ENCODE measurements around the gene ADAM22. TPM values are rescaled to one million over a fixed set of nuclear protein-coding genes. Genes with fewer than 3 reads are reported as not detected.

Gene ADAM22
- total RNA-seq, 4 donors from 2014 or later = 0.53 to 2.7 (median 1.5) TPM

DNA sequence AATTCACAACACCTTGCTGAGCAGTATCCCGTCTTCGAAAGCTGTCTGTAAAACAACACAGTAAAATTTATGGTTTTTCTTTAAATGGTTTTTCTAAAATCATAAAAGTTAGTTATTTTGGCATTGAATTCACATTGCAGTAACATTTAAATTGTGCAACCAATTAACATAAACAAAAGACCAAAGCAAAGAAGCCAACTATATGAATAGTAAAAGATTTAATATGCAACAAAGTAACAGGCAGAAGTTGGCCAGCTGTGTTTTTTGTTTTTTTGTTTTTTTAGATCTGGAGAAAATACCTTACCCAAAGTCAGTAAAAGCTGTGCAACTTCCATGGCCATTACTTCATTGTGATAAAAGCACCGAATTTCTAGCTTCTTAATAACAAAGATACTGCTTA lies 274.5 kb downstream of the ADAM22 start:
- no peaks in the 10 kb centered on the region for H3K27me3 ChIP-seq
- TF ChIP-seq, protein P1, sequence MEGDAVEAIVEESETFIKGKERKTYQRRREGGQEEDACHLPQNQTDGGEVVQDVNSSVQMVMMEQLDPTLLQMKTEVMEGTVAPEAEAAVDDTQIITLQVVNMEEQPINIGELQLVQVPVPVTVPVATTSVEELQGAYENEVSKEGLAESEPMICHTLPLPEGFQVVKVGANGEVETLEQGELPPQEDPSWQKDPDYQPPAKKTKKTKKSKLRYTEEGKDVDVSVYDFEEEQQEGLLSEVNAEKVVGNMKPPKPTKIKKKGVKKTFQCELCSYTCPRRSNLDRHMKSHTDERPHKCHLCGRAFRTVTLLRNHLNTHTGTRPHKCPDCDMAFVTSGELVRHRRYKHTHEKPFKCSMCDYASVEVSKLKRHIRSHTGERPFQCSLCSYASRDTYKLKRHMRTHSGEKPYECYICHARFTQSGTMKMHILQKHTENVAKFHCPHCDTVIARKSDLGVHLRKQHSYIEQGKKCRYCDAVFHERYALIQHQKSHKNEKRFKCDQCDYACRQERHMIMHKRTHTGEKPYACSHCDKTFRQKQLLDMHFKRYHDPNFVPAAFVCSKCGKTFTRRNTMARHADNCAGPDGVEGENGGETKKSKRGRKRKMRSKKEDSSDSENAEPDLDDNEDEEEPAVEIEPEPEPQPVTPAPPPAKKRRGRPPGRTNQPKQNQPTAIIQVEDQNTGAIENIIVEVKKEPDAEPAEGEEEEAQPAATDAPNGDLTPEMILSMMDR (IDR thresholded peaks at IDR 0.05) = no peak
- TF ChIP-seq POLR2A (IDR thresholded peaks at IDR 0.05) = no peak
- no peak for TF ChIP-seq POLR2AphosphoS5 (IDR thresholded peaks at IDR 0.05)
- no peak for TF ChIP-seq EP300 (IDR thresholded peaks at IDR 0.05)
- H3K4me1 ChIP-seq = no peaks in the 10 kb centered on the region
- no peak overlapping the region for H3K4me3 ChIP-seq
- H3K27ac ChIP-seq = no peak overlapping the region
- H3K9me3 ChIP-seq = no peaks in the 10 kb centered on the region
- DNase-seq (ENCODE audit: low spot score in 2 of 2) = no peak
- 94% methylated on average over 3 of the region's 3 CpGs for WGBS
- peaks cover 84% of the 10 kb centered on the region for H3K36me3 ChIP-seq

DNA sequence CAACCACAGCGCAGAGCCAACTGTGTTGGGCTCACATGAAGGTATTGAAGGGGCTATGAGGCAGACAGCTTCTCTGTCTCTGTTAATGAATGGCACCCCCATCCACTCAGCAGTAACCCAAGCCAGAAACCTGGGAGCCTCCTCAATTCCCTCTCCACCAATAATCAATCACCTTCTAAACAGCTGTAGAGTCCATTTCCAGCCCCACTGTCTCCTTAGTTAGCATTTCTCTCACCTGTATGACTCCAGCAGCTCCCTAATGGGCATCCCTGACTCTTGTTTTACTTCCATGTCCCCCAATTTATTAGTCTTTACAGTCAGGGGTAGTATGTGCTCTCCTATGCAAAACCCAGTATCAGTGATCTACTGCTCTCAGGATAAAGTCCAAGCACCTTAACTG lies 278.9 kb downstream of the ADAM22 start:
- TF ChIP-seq EP300 (IDR thresholded peaks at IDR 0.05) (no peak), POLR2A (IDR thresholded peaks at IDR 0.05) (no peak), POLR2AphosphoS5 (IDR thresholded peaks at IDR 0.05) (no peak)
- TF ChIP-seq, protein P1 (IDR thresholded peaks at IDR 0.05) = no peak

DNA sequence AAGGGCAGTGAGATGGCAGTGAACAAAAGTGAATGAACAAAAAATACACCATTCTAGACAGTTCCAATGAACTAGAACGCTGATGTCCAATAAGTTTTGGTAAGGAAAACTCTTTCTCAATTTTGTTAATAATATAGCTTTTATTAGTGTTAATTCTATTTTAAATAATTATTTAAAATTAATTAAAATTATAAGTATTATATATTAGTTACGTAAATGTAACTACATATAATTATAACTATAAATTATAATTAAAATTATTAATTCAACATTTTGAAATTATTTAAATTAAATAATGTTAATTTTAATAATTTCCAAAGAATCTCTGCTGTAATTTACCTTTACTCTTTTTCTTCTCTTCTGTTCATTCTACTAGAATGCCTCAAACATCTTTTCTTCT lies 280.4 kb downstream of the ADAM22 start:
- WGBS = 97% methylated on average over 2 of the region's 2 CpGs
- Histone ChIP-seq H3K9me3 (no peaks in the 10 kb centered on the region), H3K27me3 (no peaks in the 10 kb centered on the region), H3K36me3 (peaks cover 48% of the 10 kb centered on the region), H3K4me1 (peaks cover 14% of the 10 kb centered on the region), H3K27ac (no peak overlapping the region), H3K4me3 (no peak overlapping the region)
- no peak for DNase-seq (ENCODE audit: low spot score in 2 of 2)
- TF ChIP-seq POLR2A (IDR thresholded peaks at IDR 0.05) = no peak
- no peak for TF ChIP-seq EP300 (IDR thresholded peaks at IDR 0.05)
- no peak for TF ChIP-seq POLR2AphosphoS5 (IDR thresholded peaks at IDR 0.05)
- TF ChIP-seq, protein P1 (IDR thresholded peaks at IDR 0.05) = no peak

More for the DNA sequence above, 278.9 kb downstream of the ADAM22 start:
- peaks cover 4% of the 10 kb centered on the region for H3K4me1 ChIP-seq
- H3K9me3 ChIP-seq = no peaks in the 10 kb centered on the region
- no peak overlapping the region for H3K27ac ChIP-seq
- H3K27me3 ChIP-seq = no peaks in the 10 kb centered on the region
- WGBS = 100% methylated on average over 1 of the region's 1 CpG
- DNase-seq (ENCODE audit: low spot score in 2 of 2) = no peak
- H3K36me3 ChIP-seq = peaks cover 63% of the 10 kb centered on the region
- H3K4me3 ChIP-seq = no peak overlapping the region

DNA sequence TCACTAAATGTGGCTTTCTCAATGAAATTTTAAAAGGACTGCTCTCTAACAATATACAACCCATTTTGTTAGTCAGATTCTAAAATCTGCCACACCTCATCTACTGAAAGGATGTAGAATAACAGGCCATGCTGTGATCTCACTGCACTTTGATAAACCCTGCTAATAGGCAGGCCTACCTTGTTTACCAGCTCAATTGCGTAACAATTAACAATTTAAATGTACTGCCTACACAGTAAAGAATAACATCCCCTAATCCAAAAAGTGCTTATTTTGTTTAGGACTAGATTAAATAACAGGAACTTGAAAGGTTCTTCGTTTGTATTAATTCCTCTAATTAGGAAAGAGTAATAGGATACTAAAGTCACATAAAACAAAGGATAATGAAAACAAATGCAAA lies 281.2 kb downstream of the ADAM22 start:
- Histone ChIP-seq H3K36me3 (peaks cover 40% of the 10 kb centered on the region), H3K27ac (no peak overlapping the region), H3K4me3 (no peak overlapping the region), H3K27me3 (no peaks in the 10 kb centered on the region), H3K4me1 (peaks cover 14% of the 10 kb centered on the region), H3K9me3 (no peaks in the 10 kb centered on the region)
- DNase-seq (ENCODE audit: low spot score in 2 of 2) = no peak
- TF ChIP-seq POLR2A (IDR thresholded peaks at IDR 0.05) (no peak), EP300 (IDR thresholded peaks at IDR 0.05) (no peak), POLR2AphosphoS5 (IDR thresholded peaks at IDR 0.05) (no peak)
- TF ChIP-seq, protein P1 (IDR thresholded peaks at IDR 0.05) = no peak
- 84% methylated on average over 2 of the region's 2 CpGs for WGBS

DNA sequence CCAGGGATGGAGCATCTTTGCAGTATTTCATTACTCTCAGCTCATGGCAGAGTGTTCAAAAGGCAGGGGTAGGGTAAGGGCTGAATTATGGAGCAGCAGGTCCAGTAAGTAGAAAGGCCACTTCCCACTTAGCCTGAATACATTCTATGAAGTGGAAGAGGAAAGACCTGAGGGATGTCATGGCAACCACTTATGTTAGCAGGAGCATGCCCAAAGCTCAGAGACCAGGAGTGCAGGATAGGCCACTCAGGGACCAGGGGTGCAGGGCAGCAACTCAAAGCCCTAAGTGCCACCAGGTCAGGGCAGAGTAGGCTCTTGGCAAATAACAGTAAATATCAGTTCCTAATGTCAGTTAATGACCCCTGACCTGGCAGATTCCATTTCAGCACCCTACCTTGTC lies 282.2 kb downstream of the ADAM22 start:
- Histone ChIP-seq H3K36me3 (peaks cover 37% of the 10 kb centered on the region), H3K27me3 (no peaks in the 10 kb centered on the region), H3K9me3 (no peaks in the 10 kb centered on the region), H3K4me3 (no peak overlapping the region), H3K27ac (no peak overlapping the region), H3K4me1 (peaks cover 19% of the 10 kb centered on the region)
- TF ChIP-seq POLR2AphosphoS5 (IDR thresholded peaks at IDR 0.05) (no peak), EP300 (IDR thresholded peaks at IDR 0.05) (no peak)
- TF ChIP-seq, protein P1 (IDR thresholded peaks at IDR 0.05) = no peak
- no peak for DNase-seq (ENCODE audit: low spot score in 2 of 2)
